WTC11 (cell line): ENCODE results near the gene PCP2. TPM values are rescaled to one million over a fixed set of nuclear protein-coding genes. Genes with fewer than 3 reads are reported as not detected.

Experiments
- ATAC-seq: fragments of 200-7000 bp; cut with Tn5 transposase; 2 replicates; pipeline ENCODE4 v1.10.0; 2021; ENCODE audit warnings: mild to moderate bottlenecking, moderate library complexity
- CTCF ChIA-PET: fragments of 300-600 bp; sonication (Branson Sonifier 250); formaldehyde crosslinking; loops from one replicate; lab custom pipeline; 2021; ENCODE audit warnings: antibody characterized with exemption; lab: Charles Lee
- POLR2A ChIA-PET: fragments of 350-600 bp; sonication (Branson Sonifier 250); formaldehyde crosslinking; loops from one replicate; lab custom pipeline; 2021; ENCODE audit warnings: antibody characterized with exemption; lab: Charles Lee
- DNase-seq: peaks from one replicate; pipeline ENCODE4 v3.0.0; 2021; ENCODE audit warnings: low spot score
- H3K27ac Mint-ChIP-seq: 2 replicates; pipeline ENCODE4 v1.8.0; 2021; ENCODE audit warnings: mixed read lengths
- H3K27me3 Mint-ChIP-seq: 2 replicates; pipeline ENCODE4 v1.8.0; 2021; ENCODE audit warnings: low read depth, mild to moderate bottlenecking, moderate library complexity, mixed read lengths
- H3K36me3 Mint-ChIP-seq: 2 replicates; pipeline ENCODE4 v1.8.0; 2021; ENCODE audit warnings: mixed read lengths
- H3K4me1 Mint-ChIP-seq: 2 replicates; pipeline ENCODE4 v1.8.0; 2022; ENCODE audit warnings: mixed read lengths
- H3K4me3 Mint-ChIP-seq: 2 replicates; pipeline ENCODE4 v1.8.0; 2021; ENCODE audit warnings: mild to moderate bottlenecking, moderate library complexity, mixed read lengths
- H3K9me3 Mint-ChIP-seq: 2 replicates; pipeline ENCODE4 v1.8.0; 2021; ENCODE audit warnings: mixed read lengths
- ATF1 ChIP-seq: sonication (generic); formaldehyde crosslinking; IDR thresholded peaks from 2 replicates; pipeline ENCODE4 v1.8.1; 2023; ENCODE audit warnings: mild to moderate bottlenecking, moderate library complexity, missing genetic modification reagents
- CREM ChIP-seq: sonication (generic); formaldehyde crosslinking; IDR thresholded peaks from 2 replicates; pipeline ENCODE4 v1.8.1; 2022; ENCODE audit warnings: mild to moderate bottlenecking, missing genetic modification reagents, moderate library complexity
- ELF4 ChIP-seq: sonication (generic); formaldehyde crosslinking; IDR thresholded peaks from 2 replicates; pipeline ENCODE4 v1.8.1; 2022; ENCODE audit warnings: low read depth, mild to moderate bottlenecking, moderate library complexity, missing genetic modification reagents
- FOXK1 ChIP-seq: sonication (generic); formaldehyde crosslinking; IDR thresholded peaks from 2 replicates; pipeline ENCODE4 v1.8.0; 2022; ENCODE audit warnings: mild to moderate bottlenecking, moderate library complexity, missing genetic modification reagents
- GABPB1 ChIP-seq: sonication (generic); formaldehyde crosslinking; IDR thresholded peaks from 2 replicates; pipeline ENCODE4 v1.8.1; 2023; ENCODE audit warnings: mild to moderate bottlenecking, missing genetic modification reagents
- MAX ChIP-seq: sonication (generic); formaldehyde crosslinking; IDR thresholded peaks from 2 replicates; pipeline ENCODE4 v1.8.0; 2022; ENCODE audit warnings: mild to moderate bottlenecking, missing genetic modification reagents
- NFYB ChIP-seq: sonication (generic); formaldehyde crosslinking; conservative IDR thresholded peaks from 2 replicates; pipeline ENCODE4 v1.8.0; 2022; ENCODE audit warnings: low read depth, missing genetic modification reagents
- PREB ChIP-seq: sonication (generic); formaldehyde crosslinking; IDR thresholded peaks from 2 replicates; pipeline ENCODE4 v1.8.1; 2022; ENCODE audit warnings: mild to moderate bottlenecking, missing genetic modification reagents, moderate library complexity, borderline replicate concordance
- SP1 ChIP-seq: sonication (generic); formaldehyde crosslinking; conservative IDR thresholded peaks from 2 replicates; pipeline ENCODE4 v1.8.1; 2022; ENCODE audit warnings: missing genetic modification reagents
- ZBTB21 ChIP-seq: sonication (generic); formaldehyde crosslinking; IDR thresholded peaks from 2 replicates; pipeline ENCODE4 v1.8.1; 2023; ENCODE audit warnings: mild to moderate bottlenecking, missing genetic modification reagents, borderline replicate concordance
- ZNF121 ChIP-seq: sonication (generic); formaldehyde crosslinking; IDR thresholded peaks from 2 replicates; pipeline ENCODE4 v1.8.0; 2023; ENCODE audit warnings: missing genetic modification reagents
- ZNF396 ChIP-seq: fragments of 250-450 bp; sonication (Bioruptor Pico); IDR thresholded peaks from 2 replicates; pipeline ENCODE4 v1.8.0; 2021; ENCODE audit warnings: mild to moderate bottlenecking, moderate library complexity, borderline replicate concordance
- ZNF423 ChIP-seq: fragments of 250-450 bp; sonication (Bioruptor Pico); IDR thresholded peaks from 2 replicates; pipeline ENCODE4 v2.1.2; 2022; ENCODE audit warnings: mild to moderate bottlenecking, moderate library complexity
- ZNF512 ChIP-seq: sonication (generic); formaldehyde crosslinking; IDR thresholded peaks from 2 replicates; pipeline ENCODE4 v1.8.1; 2022; ENCODE audit warnings: missing genetic modification reagents, borderline replicate concordance
- total RNA-seq: library from RNA; stranded (reverse); gene quantifications from 3 replicates; pipeline ENCODE4 v1.2.3, GENCODE V29; 2021
- TF ChIP-seq, protein P1 (sequence below): fragments of 250-450 bp; sonication (Bioruptor Pico); IDR thresholded peaks from 2 replicates; pipeline ENCODE4 v1.9.0; 2021; ENCODE audit warnings: moderate library complexity, mild to moderate bottlenecking, inconsistent platforms, borderline replicate concordance
- TF ChIP-seq, protein P2 (sequence below): sonication (generic); formaldehyde crosslinking; IDR thresholded peaks from 2 replicates; pipeline ENCODE4 v1.8.1; 2022; ENCODE audit warnings: low read depth, missing genetic modification reagents, borderline replicate concordance

Gene PCP2
- total RNA-seq, 1 experiment from 2014 or later = 0.48 TPM

GRCh38 chr19:7632340-7633203 is 947 bp downstream of the PCP2 start:
- Mint-ChIP-seq H3K9me3 (no peaks in the 10 kb centered on the region), H3K4me1 (peaks cover 24% of the 10 kb centered on the region), H3K27me3 (peaks cover 30% of the 10 kb centered on the region), H3K27ac (no peak overlapping the region), H3K4me3 (no peak overlapping the region), H3K36me3 (0 out of 2 replicates have a peak, but pooled peaks cover 4% of the 10 kb centered on the region)
- CTCF ChIA-PET = interaction anchor here (0.6 to 1.2 kb wide), 3 partner anchors 20 to 181 kb away, joined by 3 to 8 read pairs (median 4); no protein-coding TSS in a partner anchor
- DNase-seq = no peak
- ATAC-seq = no peak
- TF ChIP-seq, protein P1, sequence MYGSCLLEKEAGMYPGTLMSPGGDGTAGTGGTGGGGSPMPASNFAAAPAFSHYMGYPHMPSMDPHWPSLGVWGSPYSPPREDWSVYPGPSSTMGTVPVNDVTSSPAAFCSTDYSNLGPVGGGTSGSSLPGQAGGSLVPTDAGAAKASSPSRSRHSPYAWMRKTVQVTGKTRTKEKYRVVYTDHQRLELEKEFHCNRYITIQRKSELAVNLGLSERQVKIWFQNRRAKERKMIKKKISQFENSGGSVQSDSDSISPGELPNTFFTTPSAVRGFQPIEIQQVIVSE (CRISPR knock-in tag) = no peak
- no peak for TF ChIP-seq ZNF423 (CRISPR knock-in tag)
- no peak for TF ChIP-seq ZBTB21 (CRISPR knock-in tag)
- POLR2A ChIA-PET = no interaction called here

GRCh38 chr19:7631577-7631976 is 1.9 kb downstream of the PCP2 start:
- no peak for ATAC-seq
- Mint-ChIP-seq H3K27me3 (peaks cover 27% of the 10 kb centered on the region), H3K4me3 (peak overlapping the region; percentile 22; the same call in 1 of the 2 replicates), H3K36me3 (peaks cover 8% of the 10 kb centered on the region), H3K27ac (no peak overlapping the region), H3K9me3 (no peaks in the 10 kb centered on the region), H3K4me1 (peaks cover 24% of the 10 kb centered on the region)
- DNase-seq = no peak
- TF ChIP-seq ZNF121 (CRISPR knock-in tag) = no peak
- no peak for TF ChIP-seq ZNF512
- TF ChIP-seq, protein P2, sequence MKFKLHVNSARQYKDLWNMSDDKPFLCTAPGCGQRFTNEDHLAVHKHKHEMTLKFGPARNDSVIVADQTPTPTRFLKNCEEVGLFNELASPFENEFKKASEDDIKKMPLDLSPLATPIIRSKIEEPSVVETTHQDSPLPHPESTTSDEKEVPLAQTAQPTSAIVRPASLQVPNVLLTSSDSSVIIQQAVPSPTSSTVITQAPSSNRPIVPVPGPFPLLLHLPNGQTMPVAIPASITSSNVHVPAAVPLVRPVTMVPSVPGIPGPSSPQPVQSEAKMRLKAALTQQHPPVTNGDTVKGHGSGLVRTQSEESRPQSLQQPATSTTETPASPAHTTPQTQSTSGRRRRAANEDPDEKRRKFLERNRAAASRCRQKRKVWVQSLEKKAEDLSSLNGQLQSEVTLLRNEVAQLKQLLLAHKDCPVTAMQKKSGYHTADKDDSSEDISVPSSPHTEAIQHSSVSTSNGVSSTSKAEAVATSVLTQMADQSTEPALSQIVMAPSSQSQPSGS (CRISPR knock-in tag) = no peak
- POLR2A ChIA-PET = interaction anchor here (0.5 kb wide), 1 partner anchor 1952 kb away, joined by 6 read pairs; no protein-coding TSS in a partner anchor
- CTCF ChIA-PET = interaction anchor here (0.5 kb wide), 1 partner anchor 112 kb away, joined by 4 read pairs; no protein-coding TSS in a partner anchor

DNA sequence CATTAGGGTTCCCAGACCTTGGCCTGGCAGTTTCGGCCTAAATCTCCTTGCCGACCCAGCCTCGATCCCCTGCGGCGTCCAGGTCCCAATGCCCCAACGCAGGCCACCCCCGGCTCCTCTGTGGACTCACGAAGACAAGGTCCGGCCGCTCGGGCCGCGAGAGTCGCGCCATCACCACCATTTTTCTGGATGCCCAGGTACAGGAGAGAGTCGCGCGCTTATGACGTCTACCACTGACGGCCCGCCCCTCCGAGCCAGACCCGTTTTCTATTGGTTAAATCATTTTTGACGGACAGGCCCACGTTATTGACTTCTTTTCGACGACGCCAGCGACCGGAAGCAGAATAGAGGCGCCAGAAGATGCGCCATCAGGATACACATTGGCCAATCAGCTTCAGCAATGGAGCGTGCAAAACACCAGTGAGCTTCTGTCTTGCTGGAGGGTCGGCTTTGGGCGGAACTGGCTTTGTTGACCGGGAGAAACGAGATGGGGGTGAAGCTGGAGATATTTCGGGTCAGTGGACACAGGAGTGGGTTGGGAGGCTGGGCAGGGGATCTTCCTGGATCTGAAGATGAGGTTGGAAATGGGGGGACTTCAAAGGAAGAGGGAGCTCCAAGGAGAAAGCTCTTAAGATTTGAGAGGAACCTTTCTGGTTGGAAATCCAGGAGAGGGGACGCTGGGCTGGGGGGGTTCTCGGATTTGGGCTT is 4.0 kb downstream of the PCP2 start, which contains the start of the genes PET100 and XAB2:
Gene PET100 (plus strand): TSS at position 447 of the 708 bp plus-strand sequence. CDS start 41 bp downstream, at position 488.
Gene XAB2 (minus strand): TSS at position 199 of the 708 bp plus-strand sequence. CDS start 18 bp downstream, at position 181.
- POLR2A ChIA-PET = interaction anchor here (0.5 to 1.1 kb wide), 4 partner anchors 21 to 1125 kb away, joined by 3 to 12 read pairs (median 6); no protein-coding TSS in a partner anchor
- no peaks in the 10 kb centered on the region for H3K9me3 Mint-ChIP-seq
- CTCF ChIA-PET = interaction anchor here (0.6 to 2.5 kb wide), 13 partner anchors 9 to 528 kb away, joined by 3 to 32 read pairs (median 3); partner anchors contain the start of gene TRAPPC5

More for the DNA sequence above, 4.0 kb downstream of the PCP2 start, which contains the start of the genes PET100 and XAB2:
- peak; percentile 70 for TF ChIP-seq GABPB1 (CRISPR knock-in tag)
- TF ChIP-seq MAX = peak; percentile 57
- TF ChIP-seq NFYB (CRISPR knock-in tag) = peak; percentile 96
- peak; percentile 98 for TF ChIP-seq CREM
- TF ChIP-seq ELF4 = no peak
- peak; percentile 82 for TF ChIP-seq SP1 (CRISPR knock-in tag)
- TF ChIP-seq ZNF512 = no peak
- TF ChIP-seq ZNF396 = no peak
- TF ChIP-seq ATF1 = no peak; the same call in 1 of the 2 replicates
- TF ChIP-seq PREB = no peak
- TF ChIP-seq FOXK1 (CRISPR knock-in tag) = peak; percentile 99
- DNase-seq = peak; percentile 92
- Mint-ChIP-seq H3K27ac (peak within 1 kb of the TSS; percentile 98), H3K4me3 (peak within 1 kb of the TSS; percentile 90), H3K27me3 (peaks cover 6% of the 10 kb centered on the region), H3K4me1 (peaks cover 24% of the 10 kb centered on the region), H3K36me3 (peaks cover 12% of the 10 kb centered on the region)
- peak; percentile 95 for ATAC-seq
